ENCODE measurements around the gene PRTG.

Gene PRTG

GRCh38 chr15:55708720-55709119 lies 34.2 kb downstream of the PRTG start:
- H3K4me3 ChIP-seq (replicated peaks; ENCODE audit: insufficient read depth, low read length), result no peak overlapping the region
- no peak for DNase-seq (ENCODE audit: low read depth in 1 of 2, low spot score in 1 of 2)
- H3K27me3 ChIP-seq (ENCODE audit: insufficient read depth, poor library complexity, severe bottlenecking), result no peaks in the 10 kb centered on the region
- TF ChIP-seq CTCF (IDR thresholded peaks at IDR 0.05; ENCODE audit: insufficient read depth, low read length) (no peak), GABPA (IDR thresholded peaks at IDR 0.05; ENCODE audit: low read depth) (no peak), POLR2AphosphoS5 (IDR thresholded peaks at IDR 0.05; ENCODE audit: low read depth) (no peak), SPI1 (IDR thresholded peaks at IDR 0.05; ENCODE audit: borderline replicate concordance, low read depth) (no peak), REST (IDR thresholded peaks at IDR 0.05; ENCODE audit: insufficient replicate concordance, low read depth) (no peak)
- no peak overlapping the region for H3K27ac ChIP-seq (replicated peaks)

- H3K27ac ChIP-seq (replicated peaks), result no peak overlapping the region
- no peak for DNase-seq (ENCODE audit: low read depth in 1 of 2, low spot score in 1 of 2)
Measured at GRCh38 chr15:55707951-55708350, 35.0 kb downstream of the PRTG start.

GRCh38 chr15:55707518-55707917 lies 35.4 kb downstream of the PRTG start:
- DNase-seq (ENCODE audit: low read depth in 1 of 2, low spot score in 1 of 2), result no peak
- TF ChIP-seq SPI1 (IDR thresholded peaks at IDR 0.05; ENCODE audit: borderline replicate concordance, low read depth) (no peak), POLR2AphosphoS5 (IDR thresholded peaks at IDR 0.05; ENCODE audit: low read depth) (no peak), REST (IDR thresholded peaks at IDR 0.05; ENCODE audit: insufficient replicate concordance, low read depth) (no peak), GABPA (IDR thresholded peaks at IDR 0.05; ENCODE audit: low read depth) (no peak), CTCF (IDR thresholded peaks at IDR 0.05; ENCODE audit: insufficient read depth, low read length) (no peak)
- no peaks in the 10 kb centered on the region for H3K27me3 ChIP-seq (ENCODE audit: insufficient read depth, poor library complexity, severe bottlenecking)
- no peak overlapping the region for H3K4me3 ChIP-seq (replicated peaks; ENCODE audit: insufficient read depth, low read length)
- H3K27ac ChIP-seq (replicated peaks), result no peak overlapping the region

More at GRCh38 chr15:55707951-55708350, 35.0 kb downstream of the PRTG start:
- no peaks in the 10 kb centered on the region for H3K27me3 ChIP-seq (ENCODE audit: insufficient read depth, poor library complexity, severe bottlenecking)
- TF ChIP-seq POLR2AphosphoS5 (IDR thresholded peaks at IDR 0.05; ENCODE audit: low read depth) (no peak), REST (IDR thresholded peaks at IDR 0.05; ENCODE audit: insufficient replicate concordance, low read depth) (no peak), GABPA (IDR thresholded peaks at IDR 0.05; ENCODE audit: low read depth) (no peak), SPI1 (IDR thresholded peaks at IDR 0.05; ENCODE audit: borderline replicate concordance, low read depth) (no peak), CTCF (IDR thresholded peaks at IDR 0.05; ENCODE audit: insufficient read depth, low read length) (no peak)
- H3K4me3 ChIP-seq (replicated peaks; ENCODE audit: insufficient read depth, low read length), result no peak overlapping the region
